K562 (cell line): Measurements from ENCODE around the gene JAG2. TPM values are rescaled to one million over a fixed set of nuclear protein-coding genes. Genes with fewer than 3 reads are reported as not detected.

Experiments
- DDX20 ChIP-seq: fragments of 450-650 bp; IDR thresholded peaks from 2 replicates; pipeline ENCODE4 v1.6.1; 2016; ENCODE audit warnings: missing genetic modification characterization, low read depth, mild to moderate bottlenecking, missing compliant biosample characterization, moderate library complexity
- E4F1 ChIP-seq: fragments of 250-450 bp; sonication (Bioruptor Pico); IDR thresholded peaks from 2 replicates; pipeline ENCODE4 v1.5.0; 2021; ENCODE audit warnings: mild to moderate bottlenecking, borderline replicate concordance
- HOXB6 ChIP-seq: fragments of 250-450 bp; sonication (Bioruptor Pico); IDR thresholded peaks from 2 replicates; pipeline ENCODE4 v1.5.1; 2022; ENCODE audit warnings: mild to moderate bottlenecking, borderline replicate concordance
- HSF4 ChIP-seq: fragments of 250-450 bp; sonication (Bioruptor Pico); IDR thresholded peaks from 2 replicates; pipeline ENCODE4 v2.1.2; 2022; ENCODE audit warnings: mild to moderate bottlenecking, moderate library complexity, borderline replicate concordance
- MAFK ChIP-seq: IDR thresholded peaks from 2 replicates; pipeline ENCODE4 v1.6.1; 2011; ENCODE audit warnings: low read length, improper control_type of control experiment
- MIER1 ChIP-seq: fragments of 450-650 bp; IDR thresholded peaks from 2 replicates; pipeline ENCODE4 v1.6.1; 2016; ENCODE audit warnings: antibody characterized with exemption, mild to moderate bottlenecking, low read depth
- NONO ChIP-seq, 2 experiments: fragments of 200-400 bp in 1 of 2; fragments of 450-650 bp in 1 of 2; formaldehyde crosslinking in 1 of 2; IDR thresholded peaks; 2 replicates each; pipeline ENCODE4 v1.6.1; 2017; ENCODE audit warnings: low read depth in 2 of 2, mild to moderate bottlenecking in 2 of 2, moderate library complexity in 2 of 2, low read length in 1 of 2
- NR2C1 ChIP-seq, 2 experiments: fragments of 450-650 bp; IDR thresholded peaks; 2 replicates each; pipeline ENCODE4 v1.6.1; 2017; ENCODE audit warnings: mild to moderate bottlenecking in 2 of 2, antibody characterized with exemption in 1 of 2, inconsistent platforms in 1 of 2, missing compliant biosample characterization in 1 of 2, missing genetic modification characterization in 1 of 2
- TCF7 ChIP-seq: sonication (generic); IDR thresholded peaks from 2 replicates; pipeline ENCODE4 v1.6.1; 2016; ENCODE audit warnings: antibody characterized with exemption, borderline replicate concordance
- ZBED1 ChIP-seq: IDR thresholded peaks from 2 replicates; pipeline ENCODE4 v1.6.1; 2014
- ZNF263 ChIP-seq: sonication (generic); formaldehyde crosslinking; IDR thresholded peaks from 2 replicates; pipeline ENCODE4 v1.8.0; 2022; ENCODE audit warnings: mild to moderate bottlenecking, missing genetic modification reagents, borderline replicate concordance
- ZNF592 ChIP-seq: fragments of 450-650 bp; IDR thresholded peaks from 2 replicates; pipeline ENCODE4 v1.6.1; 2017; ENCODE audit warnings: antibody characterized with exemption, mild to moderate bottlenecking
- polyA plus RNA-seq, 8 experiments: library from polyadenylated mRNA; depleted of rRNA in 4 of 8; stranded (reverse) in 5 of 8; unstranded in 3 of 8; fragments of >200 nt; fragmentation: Nextera tagmentation in 2 of 8; fragmentation: Illumina TruSeq in 1 of 8; extraction: Ambion mirVana in 2 of 8; extraction: Trizol in 1 of 8; gene quantifications; 2 replicates each; pipeline versions ENCODE4 v1.2.1 to v1.2.3, GENCODE V29; 2011 to 2014; ENCODE audit warnings: inconsistent platforms in 1 of 8, missing spikeins in 1 of 8
- total RNA-seq, 7 experiments: library from RNA; depleted of rRNA in 6 of 7; stranded (reverse); fragments of >200 nt in 6 of 7; fragmentation: Illumina TruSeq in 2 of 7; extraction: Trizol in 2 of 7; gene quantifications; 2 replicates each; pipeline versions ENCODE4 v1.2.1 to v1.2.3, GENCODE V29; 2011 to 2021; ENCODE audit warnings: low replicate concordance in 1 of 7
- TF ChIP-seq, protein P1 (sequence below): fragments of 450-650 bp; formaldehyde crosslinking; conservative IDR thresholded peaks from 2 replicates; pipeline ENCODE4 v1.4.0; 2022; ENCODE audit warnings: mild to moderate bottlenecking, missing genetic modification characterization
- TF ChIP-seq, protein P2 (sequence below): fragments of 450-650 bp; IDR thresholded peaks from 2 replicates; pipeline ENCODE4 v1.6.1; 2016
- TF ChIP-seq, protein P3 (sequence below): fragments of 450-650 bp; IDR thresholded peaks from 2 replicates; pipeline ENCODE4 v1.6.1; 2017; ENCODE audit warnings: antibody characterized with exemption
- TF ChIP-seq, protein P4 (sequence below): fragments of 450-650 bp; formaldehyde crosslinking; IDR thresholded peaks from 2 replicates; pipeline ENCODE4 v1.4.0; 2022; ENCODE audit warnings: mild to moderate bottlenecking, moderate library complexity

Gene JAG2
- total and polyA plus RNA-seq, 9 of the 15 experiments (the other 6 are each of a cell fraction or from before 2014, with no cell fraction given): 0.25 to 48.4 (median 8.6) TPM

- no peak for TF ChIP-seq DDX20 (tag)
- TF ChIP-seq NONO (IDR thresholded peaks at IDR 0.05; ENCODE audit: low read depth in 2 of 2, low read length in 1 of 2): no peak
- no peak for TF ChIP-seq HSF4 (CRISPR knock-in tag)
- TF ChIP-seq HOXB6 (CRISPR knock-in tag): no peak
- TF ChIP-seq MIER1: no peak
- no peak for TF ChIP-seq TCF7
- no peak for TF ChIP-seq ZBED1
- TF ChIP-seq ZNF263 (CRISPR knock-in tag): no peak
- no peak for TF ChIP-seq MAFK
- TF ChIP-seq, protein P1, sequence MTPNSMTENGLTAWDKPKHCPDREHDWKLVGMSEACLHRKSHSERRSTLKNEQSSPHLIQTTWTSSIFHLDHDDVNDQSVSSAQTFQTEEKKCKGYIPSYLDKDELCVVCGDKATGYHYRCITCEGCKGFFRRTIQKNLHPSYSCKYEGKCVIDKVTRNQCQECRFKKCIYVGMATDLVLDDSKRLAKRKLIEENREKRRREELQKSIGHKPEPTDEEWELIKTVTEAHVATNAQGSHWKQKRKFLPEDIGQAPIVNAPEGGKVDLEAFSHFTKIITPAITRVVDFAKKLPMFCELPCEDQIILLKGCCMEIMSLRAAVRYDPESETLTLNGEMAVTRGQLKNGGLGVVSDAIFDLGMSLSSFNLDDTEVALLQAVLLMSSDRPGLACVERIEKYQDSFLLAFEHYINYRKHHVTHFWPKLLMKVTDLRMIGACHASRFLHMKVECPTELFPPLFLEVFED (CRISPR knock-in tag): no peak
- no peak for TF ChIP-seq E4F1 (CRISPR knock-in tag)
- TF ChIP-seq ZNF592: no peak
- TF ChIP-seq, protein P2, sequence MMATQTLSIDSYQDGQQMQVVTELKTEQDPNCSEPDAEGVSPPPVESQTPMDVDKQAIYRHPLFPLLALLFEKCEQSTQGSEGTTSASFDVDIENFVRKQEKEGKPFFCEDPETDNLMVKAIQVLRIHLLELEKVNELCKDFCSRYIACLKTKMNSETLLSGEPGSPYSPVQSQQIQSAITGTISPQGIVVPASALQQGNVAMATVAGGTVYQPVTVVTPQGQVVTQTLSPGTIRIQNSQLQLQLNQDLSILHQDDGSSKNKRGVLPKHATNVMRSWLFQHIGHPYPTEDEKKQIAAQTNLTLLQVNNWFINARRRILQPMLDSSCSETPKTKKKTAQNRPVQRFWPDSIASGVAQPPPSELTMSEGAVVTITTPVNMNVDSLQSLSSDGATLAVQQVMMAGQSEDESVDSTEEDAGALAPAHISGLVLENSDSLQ: no peak
- no peak for TF ChIP-seq NR2C1 (IDR thresholded peaks at IDR 0.05)
- TF ChIP-seq NR2C1 (tag; IDR thresholded peaks at IDR 0.05): no peak
- TF ChIP-seq, protein P3, sequence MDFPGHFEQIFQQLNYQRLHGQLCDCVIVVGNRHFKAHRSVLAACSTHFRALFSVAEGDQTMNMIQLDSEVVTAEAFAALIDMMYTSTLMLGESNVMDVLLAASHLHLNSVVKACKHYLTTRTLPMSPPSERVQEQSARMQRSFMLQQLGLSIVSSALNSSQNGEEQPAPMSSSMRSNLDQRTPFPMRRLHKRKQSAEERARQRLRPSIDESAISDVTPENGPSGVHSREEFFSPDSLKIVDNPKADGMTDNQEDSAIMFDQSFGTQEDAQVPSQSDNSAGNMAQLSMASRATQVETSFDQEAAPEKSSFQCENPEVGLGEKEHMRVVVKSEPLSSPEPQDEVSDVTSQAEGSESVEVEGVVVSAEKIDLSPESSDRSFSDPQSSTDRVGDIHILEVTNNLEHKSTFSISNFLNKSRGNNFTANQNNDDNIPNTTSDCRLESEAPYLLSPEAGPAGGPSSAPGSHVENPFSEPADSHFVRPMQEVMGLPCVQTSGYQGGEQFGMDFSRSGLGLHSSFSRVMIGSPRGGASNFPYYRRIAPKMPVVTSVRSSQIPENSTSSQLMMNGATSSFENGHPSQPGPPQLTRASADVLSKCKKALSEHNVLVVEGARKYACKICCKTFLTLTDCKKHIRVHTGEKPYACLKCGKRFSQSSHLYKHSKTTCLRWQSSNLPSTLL: no peak
- TF ChIP-seq, protein P4, sequence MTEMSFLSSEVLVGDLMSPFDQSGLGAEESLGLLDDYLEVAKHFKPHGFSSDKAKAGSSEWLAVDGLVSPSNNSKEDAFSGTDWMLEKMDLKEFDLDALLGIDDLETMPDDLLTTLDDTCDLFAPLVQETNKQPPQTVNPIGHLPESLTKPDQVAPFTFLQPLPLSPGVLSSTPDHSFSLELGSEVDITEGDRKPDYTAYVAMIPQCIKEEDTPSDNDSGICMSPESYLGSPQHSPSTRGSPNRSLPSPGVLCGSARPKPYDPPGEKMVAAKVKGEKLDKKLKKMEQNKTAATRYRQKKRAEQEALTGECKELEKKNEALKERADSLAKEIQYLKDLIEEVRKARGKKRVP (CRISPR knock-in tag): no peak
Measured at GRCh38 chr14:105187116-105187515, 18.5 kb upstream of the JAG2 start (continued).
